Brain microvascular endothelial cell (primary cell): ENCODE data around the gene VPS51.

ENCODE experiments used
- DNase-seq: peaks from one replicate; pipeline ENCODE4 v3.0.0-alpha.2; 2020
- H3K27ac ChIP-seq: fragments of 250-450 bp; sonication (Bioruptor Pico); 2 replicates; pipeline ENCODE4 v1.5.1; 2020; ENCODE audit warnings: mild to moderate bottlenecking, moderate library complexity
- H3K27me3 ChIP-seq: fragments of 250-450 bp; sonication (Bioruptor Pico); replicated peaks from 2 replicates; pipeline ENCODE4 v1.5.1; 2020; ENCODE audit warnings: mild to moderate bottlenecking
- H3K36me3 ChIP-seq: fragments of 250-450 bp; sonication (Bioruptor Pico); replicated peaks from 2 replicates; pipeline ENCODE4 v1.5.1; 2020; ENCODE audit warnings: mild to moderate bottlenecking
- H3K4me3 ChIP-seq: 2 replicates; pipeline ENCODE4 v1.5.1; 2011; ENCODE audit warnings: low read depth, mild to moderate bottlenecking, control low read depth, low read length, moderate library complexity
- CTCF ChIP-seq: IDR thresholded peaks from 2 replicates; pipeline ENCODE4 v1.5.1; 2011; ENCODE audit warnings: low read depth, mild to moderate bottlenecking, moderate library complexity, low read length, control low read depth, inconsistent platforms; ENCODE audit errors: missing control alignments
- in situ Hi-C: cut with HindIII; loops from 2 replicates; pipeline ENCODE4 v1.10.0; 2017; ENCODE audit warnings: low sequenced_read_pairs, low pct_ligation_motif_present

VPS51 gene

GRCh38 chr11:65134240-65134951, 38.4 kb downstream of the VPS51 start, which contains the start of gene SYVN1:
TSS of gene SYVN1 (minus strand) at chr11:65134519. CDS start at chr11:65133601, 918 bp downstream.
- Histone ChIP-seq H3K27me3 (no peaks in the 10 kb centered on the region), H3K4me3 (peak within 1 kb of the TSS; percentile 94), H3K36me3 (peaks cover 33% of the 10 kb centered on the region), H3K27ac (peak within 1 kb of the TSS; percentile 100)
- TF ChIP-seq CTCF = no peak
- DNase-seq = peak; percentile 79
- in situ Hi-C loops = no loop called here

GRCh38 chr11:65134952-65135632, 39.1 kb downstream of the VPS51 start:
- TF ChIP-seq CTCF = no peak
- no peaks in the 10 kb centered on the region for H3K27me3 ChIP-seq
- H3K4me3 ChIP-seq = peak overlapping the region; percentile 94
- H3K36me3 ChIP-seq = peaks cover 26% of the 10 kb centered on the region
- in situ Hi-C loops = no loop called here
- DNase-seq = peak; percentile 95
- H3K27ac ChIP-seq = peak overlapping the region; percentile 100

GRCh38 chr11:65135633-65136145, 39.7 kb downstream of the VPS51 start:
- in situ Hi-C loops = no loop called here

GRCh38 chr11:65136515-65137096, 40.6 kb downstream of the VPS51 start:
- H3K27me3 ChIP-seq = no peaks in the 10 kb centered on the region
- H3K27ac ChIP-seq = no peak overlapping the region
- no peak for TF ChIP-seq CTCF
- in situ Hi-C loops = no loop called here
- H3K4me3 ChIP-seq = no peak overlapping the region
- H3K36me3 ChIP-seq = peaks cover 14% of the 10 kb centered on the region
- DNase-seq = no peak

More at GRCh38 chr11:65135633-65136145, 39.7 kb downstream of the VPS51 start:
- H3K36me3 ChIP-seq = peaks cover 23% of the 10 kb centered on the region
- H3K27me3 ChIP-seq = no peaks in the 10 kb centered on the region
- TF ChIP-seq CTCF = no peak
- peak overlapping the region; percentile 94 for H3K4me3 ChIP-seq
- no peak for DNase-seq
- H3K27ac ChIP-seq = no peak overlapping the region

GRCh38 chr11:65141896-65142494, 46.0 kb downstream of the VPS51 start:
- H3K4me3 ChIP-seq = no peak overlapping the region
- TF ChIP-seq CTCF = no peak
- in situ Hi-C loops = no loop called here
- no peaks in the 10 kb centered on the region for H3K36me3 ChIP-seq
- no peak overlapping the region for H3K27ac ChIP-seq
- DNase-seq = no peak
- no peaks in the 10 kb centered on the region for H3K27me3 ChIP-seq
